ENCODE measurements around the gene RBM20. TPM values are rescaled to one million over a fixed set of nuclear protein-coding genes. Genes with fewer than 3 reads are reported as not detected.

RBM20 gene
- total and polyA plus RNA-seq, 2 of the 4 experiments (the other 2 are of a cell fraction) = under 0.01 to 0.15 TPM

DNA sequence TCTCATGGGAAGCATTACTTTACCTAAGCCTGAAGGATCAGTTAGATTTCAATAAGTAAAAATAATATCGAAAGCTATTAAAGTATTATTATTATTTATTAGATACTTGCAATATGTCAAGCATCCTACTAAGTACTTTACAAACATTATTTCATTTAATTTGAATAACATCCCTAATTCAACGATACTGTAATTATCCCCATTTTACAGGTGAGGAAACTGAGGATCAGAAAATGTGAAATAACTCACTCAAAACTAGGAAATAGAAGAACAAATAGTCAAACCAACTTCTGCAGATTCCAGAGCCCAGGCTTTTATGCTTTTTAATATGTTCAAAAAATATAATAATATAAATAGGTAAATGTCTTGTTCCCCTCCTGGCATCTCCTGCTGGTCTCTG lies 217.3 kb downstream of the RBM20 start:
- in situ Hi-C loops (cut with MboI; ENCODE audit: low sequenced_read_pairs) (no loop called here), intact Hi-C loops (cut with micrococcal nuclease) (loop anchor here (5.0 kb wide), 1 partner anchor 34 kb away; no protein-coding TSS in a partner anchor), dilution Hi-C loops (cut with HindIII; ENCODE audit: low sequenced_read_pairs, unreplicated experiment) (no loop called here)
- H3K4ac ChIP-seq (ENCODE audit: low read depth, low read length) = no peak overlapping the region
- ATAC-seq (ENCODE audit: low read depth) = no peak
- H3K4me2 ChIP-seq (ENCODE audit: low read depth, low read length) = no peak overlapping the region
- no peaks in the 10 kb centered on the region for H3K79me1 ChIP-seq (ENCODE audit: low read depth in 1 of 2, low read length in 2 of 2)
- peaks cover 27% of the 10 kb centered on the region for H3K4me1 ChIP-seq (ENCODE audit: control insufficient read depth, insufficient read depth, low read length)
- no peak overlapping the region for H2BK20ac ChIP-seq (ENCODE audit: low read depth, low read length)
- DNase-seq = no peak
- no peaks in the 10 kb centered on the region for H3K36me3 ChIP-seq (ENCODE audit: control insufficient read depth, insufficient read depth, low read length)
- no peak overlapping the region for H3K56ac ChIP-seq (ENCODE audit: extremely low read depth, insufficient read depth, low read length)
- H3K9me1 ChIP-seq (ENCODE audit: insufficient read depth, low read length) = peaks cover 4% of the 10 kb centered on the region; the same call in 1 of the 2 replicates
- no peak for TF ChIP-seq CHD1 (IDR thresholded peaks at IDR 0.05; ENCODE audit: low read depth, low read length)
- no peak for TF ChIP-seq CEBPB (IDR thresholded peaks at IDR 0.05; ENCODE audit: low read depth, low read length)
- TF ChIP-seq, protein P1, sequence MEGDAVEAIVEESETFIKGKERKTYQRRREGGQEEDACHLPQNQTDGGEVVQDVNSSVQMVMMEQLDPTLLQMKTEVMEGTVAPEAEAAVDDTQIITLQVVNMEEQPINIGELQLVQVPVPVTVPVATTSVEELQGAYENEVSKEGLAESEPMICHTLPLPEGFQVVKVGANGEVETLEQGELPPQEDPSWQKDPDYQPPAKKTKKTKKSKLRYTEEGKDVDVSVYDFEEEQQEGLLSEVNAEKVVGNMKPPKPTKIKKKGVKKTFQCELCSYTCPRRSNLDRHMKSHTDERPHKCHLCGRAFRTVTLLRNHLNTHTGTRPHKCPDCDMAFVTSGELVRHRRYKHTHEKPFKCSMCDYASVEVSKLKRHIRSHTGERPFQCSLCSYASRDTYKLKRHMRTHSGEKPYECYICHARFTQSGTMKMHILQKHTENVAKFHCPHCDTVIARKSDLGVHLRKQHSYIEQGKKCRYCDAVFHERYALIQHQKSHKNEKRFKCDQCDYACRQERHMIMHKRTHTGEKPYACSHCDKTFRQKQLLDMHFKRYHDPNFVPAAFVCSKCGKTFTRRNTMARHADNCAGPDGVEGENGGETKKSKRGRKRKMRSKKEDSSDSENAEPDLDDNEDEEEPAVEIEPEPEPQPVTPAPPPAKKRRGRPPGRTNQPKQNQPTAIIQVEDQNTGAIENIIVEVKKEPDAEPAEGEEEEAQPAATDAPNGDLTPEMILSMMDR (conservative IDR thresholded peaks at IDR 0.05; ENCODE audit: low read depth, low read length) = no peak
- no peak for TF ChIP-seq FOS (IDR thresholded peaks at IDR 0.05; ENCODE audit: low read depth, low read length)
- TF ChIP-seq, protein P2, sequence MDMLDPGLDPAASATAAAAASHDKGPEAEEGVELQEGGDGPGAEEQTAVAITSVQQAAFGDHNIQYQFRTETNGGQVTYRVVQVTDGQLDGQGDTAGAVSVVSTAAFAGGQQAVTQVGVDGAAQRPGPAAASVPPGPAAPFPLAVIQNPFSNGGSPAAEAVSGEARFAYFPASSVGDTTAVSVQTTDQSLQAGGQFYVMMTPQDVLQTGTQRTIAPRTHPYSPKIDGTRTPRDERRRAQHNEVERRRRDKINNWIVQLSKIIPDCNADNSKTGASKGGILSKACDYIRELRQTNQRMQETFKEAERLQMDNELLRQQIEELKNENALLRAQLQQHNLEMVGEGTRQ (IDR thresholded peaks at IDR 0.05; ENCODE audit: low read depth, low read length) = no peak
- TF ChIP-seq BHLHE40 (IDR thresholded peaks at IDR 0.05; ENCODE audit: low read depth, low read length) = no peak
- TF ChIP-seq NFE2L2 (IDR thresholded peaks at IDR 0.05; ENCODE audit: low read depth, low read length) = no peak
- TF ChIP-seq MAFK (IDR thresholded peaks at IDR 0.05; ENCODE audit: low read depth, low read length) = no peak
- no peak for TF ChIP-seq RFX5 (IDR thresholded peaks at IDR 0.05; ENCODE audit: low read depth, low read length)
- no peak overlapping the region for H4K8ac ChIP-seq (ENCODE audit: low read depth in 2 of 2, low read length in 2 of 2)
- BruUV-seq (replicated peaks) = no TSS peak
- H4K5ac ChIP-seq (ENCODE audit: low read depth, low read length) = no peak overlapping the region
- H3K27me3 ChIP-seq (ENCODE audit: control insufficient read depth, insufficient read depth, low read length) = no peaks in the 10 kb centered on the region
- no peak overlapping the region for H2BK120ac ChIP-seq (ENCODE audit: low read depth, low read length)
- H3K9ac ChIP-seq (ENCODE audit: low read depth, low read length) = no peak overlapping the region
- no peak overlapping the region for H2BK5ac ChIP-seq (ENCODE audit: low read depth, low read length, poor library complexity, severe bottlenecking)
- WGBS, 2 experiments (ENCODE audit: extremely low coverage in 2 of 2, insufficient read length in 1 of 2) = no CpG with 5 or more reads among the region's 2 CpGs
- H3K23ac ChIP-seq (ENCODE audit: low read depth, low read length) = no peak overlapping the region
- ChIA-PET POLR2A (ENCODE audit: unreplicated experiment) (no interaction called here), CTCF (interaction anchor here (0.6 to 1.2 kb wide), 3 partner anchors 22 to 61 kb away, joined by 3 to 4 read pairs (median 4); no protein-coding TSS in a partner anchor)
- H3K4me3 ChIP-seq (ENCODE audit: insufficient read depth, low read depth, low read length) = no peak overlapping the region
- H2BK15ac ChIP-seq (ENCODE audit: low read depth, low read length) = no peak overlapping the region
- H3K14ac ChIP-seq (replicated peaks; ENCODE audit: low read depth, low read length) = no peak overlapping the region
- H2AK9ac ChIP-seq (replicated peaks; ENCODE audit: low read depth, low read length, poor library complexity) = no peak overlapping the region
- H4K20me1 ChIP-seq (ENCODE audit: insufficient read depth, low read length) = no peaks in the 10 kb centered on the region
- no peak overlapping the region for H4K91ac ChIP-seq (ENCODE audit: insufficient read depth, low read depth, low read length)
- H3K18ac ChIP-seq (ENCODE audit: low read depth, low read length) = no peak overlapping the region
- no peak overlapping the region for H3K27ac ChIP-seq (ENCODE audit: insufficient read depth, low read length)
- H2AK5ac ChIP-seq (ENCODE audit: low read depth, low read length) = no peak overlapping the region
- no peaks in the 10 kb centered on the region for H3K9me3 ChIP-seq (ENCODE audit: control insufficient read depth, insufficient read depth, low read length)
- no peak overlapping the region for H2AFZ ChIP-seq (replicated peaks; ENCODE audit: low read length, poor library complexity)
